ENCODE data around the gene SEBOX.

DNA sequence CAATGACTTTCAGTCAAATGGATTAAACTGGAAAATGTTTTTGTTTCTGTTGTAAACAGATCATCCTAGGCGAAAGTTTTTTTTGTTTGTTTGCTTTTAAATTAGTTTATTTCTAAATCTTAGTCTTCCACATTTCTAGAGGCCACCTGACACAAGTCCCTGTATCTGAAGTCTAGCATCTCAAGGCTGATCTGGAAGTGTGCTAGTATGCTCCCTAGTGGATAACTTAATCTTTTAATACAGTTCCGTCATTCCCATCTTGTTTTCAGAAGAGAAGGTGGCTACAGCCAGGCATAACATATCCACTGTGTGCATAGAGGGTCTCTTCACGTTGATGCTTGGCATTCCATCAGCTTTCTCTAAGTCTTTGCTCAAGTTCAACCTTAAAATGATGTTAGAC lies 37.3 kb downstream of the SEBOX start:
- TF ChIP-seq EZH2phosphoT487 (IDR thresholded peaks at IDR 0.05; ENCODE audit: borderline replicate concordance, low read length), result no peak
- TF ChIP-seq, protein P1, sequence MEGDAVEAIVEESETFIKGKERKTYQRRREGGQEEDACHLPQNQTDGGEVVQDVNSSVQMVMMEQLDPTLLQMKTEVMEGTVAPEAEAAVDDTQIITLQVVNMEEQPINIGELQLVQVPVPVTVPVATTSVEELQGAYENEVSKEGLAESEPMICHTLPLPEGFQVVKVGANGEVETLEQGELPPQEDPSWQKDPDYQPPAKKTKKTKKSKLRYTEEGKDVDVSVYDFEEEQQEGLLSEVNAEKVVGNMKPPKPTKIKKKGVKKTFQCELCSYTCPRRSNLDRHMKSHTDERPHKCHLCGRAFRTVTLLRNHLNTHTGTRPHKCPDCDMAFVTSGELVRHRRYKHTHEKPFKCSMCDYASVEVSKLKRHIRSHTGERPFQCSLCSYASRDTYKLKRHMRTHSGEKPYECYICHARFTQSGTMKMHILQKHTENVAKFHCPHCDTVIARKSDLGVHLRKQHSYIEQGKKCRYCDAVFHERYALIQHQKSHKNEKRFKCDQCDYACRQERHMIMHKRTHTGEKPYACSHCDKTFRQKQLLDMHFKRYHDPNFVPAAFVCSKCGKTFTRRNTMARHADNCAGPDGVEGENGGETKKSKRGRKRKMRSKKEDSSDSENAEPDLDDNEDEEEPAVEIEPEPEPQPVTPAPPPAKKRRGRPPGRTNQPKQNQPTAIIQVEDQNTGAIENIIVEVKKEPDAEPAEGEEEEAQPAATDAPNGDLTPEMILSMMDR (IDR thresholded peaks at IDR 0.05; ENCODE audit: low read depth, low read length, poor library complexity, severe bottlenecking), result peak; percentile 10

All from DOHH2 (cell line).